Osteocyte (in vitro differentiated cells): ENCODE results near the gene UTP18. TPM values are rescaled to one million over a fixed set of nuclear protein-coding genes. Genes with fewer than 3 reads are reported as not detected.

ENCODE experiments used
- DNase-seq: peaks from one replicate; pipeline ENCODE4 v3.0.0; 2021; ENCODE audit warnings: mixed read lengths; ENCODE audit not compliant: unreplicated experiment; ENCODE audit errors: extremely low spot score
- H3K27ac Mint-ChIP-seq: one replicate; pipeline ENCODE4 v1.8.0; 2021; ENCODE audit warnings: mild to moderate bottlenecking, mixed read lengths; ENCODE audit not compliant: unreplicated experiment
- H3K27me3 Mint-ChIP-seq: one replicate; pipeline ENCODE4 v1.8.0; 2021; ENCODE audit warnings: mixed read lengths; ENCODE audit not compliant: unreplicated experiment
- H3K36me3 Mint-ChIP-seq: one replicate; pipeline ENCODE4 v1.8.0; 2021; ENCODE audit warnings: mixed read lengths; ENCODE audit not compliant: unreplicated experiment
- H3K4me1 Mint-ChIP-seq: one replicate; pipeline ENCODE4 v1.8.0; 2021; ENCODE audit warnings: mixed read lengths; ENCODE audit not compliant: unreplicated experiment
- H3K4me3 Mint-ChIP-seq: one replicate; pipeline ENCODE4 v1.8.0; 2021; ENCODE audit warnings: mild to moderate bottlenecking, moderate library complexity, mixed read lengths; ENCODE audit not compliant: unreplicated experiment
- H3K9me3 Mint-ChIP-seq: one replicate; pipeline ENCODE4 v1.8.0; 2021; ENCODE audit warnings: mixed read lengths; ENCODE audit not compliant: unreplicated experiment
- CTCF ChIP-seq: fragments of 200-600 bp; sonication (generic); IDR thresholded peaks from 2 replicates; pipeline ENCODE4 v1.5.0; 2021; ENCODE audit warnings: antibody characterized with exemption, mild to moderate bottlenecking, moderate library complexity
- long read RNA-seq: library from polyadenylated mRNA; unstranded; transcript quantifications from one replicate; pipeline ENCODE4 v2.0.0, GENCODE V29; 2021
- total RNA-seq: library from RNA; stranded (reverse); gene quantifications from 2 replicates; pipeline ENCODE4 v1.2.1, GENCODE V29; 2021

Gene UTP18
- 25.3 and 28.0 TPM in 2 replicates for total RNA-seq
- long read RNA-seq, transcript UTP18-201 (14 exons, 1,894 nt), result major isoform, 193 of 199 reads
- long read RNA-seq, partial matches to known transcripts, result 2 of 199 reads
- long read RNA-seq, other reads (novel, unspliced or antisense), result 4 of 199 reads

- no peaks in the 10 kb centered on the region for H3K9me3 Mint-ChIP-seq
- peak within 1 kb of the TSS; percentile 79 for H3K4me3 Mint-ChIP-seq
- peaks cover 51% of the 10 kb centered on the region for H3K4me1 Mint-ChIP-seq
- DNase-seq, result peak; percentile 99
- H3K27me3 Mint-ChIP-seq, result no peaks in the 10 kb centered on the region
- peaks cover 10% of the 10 kb centered on the region for H3K36me3 Mint-ChIP-seq
- H3K27ac Mint-ChIP-seq, result peak within 1 kb of the TSS; percentile 99
- TF ChIP-seq CTCF, result no peak
Measured at GRCh38 chr17:51260237-51261023, at the start of gene UTP18. Gene UTP18, plus strand, starts transcription at chr17:51260546. Its CDS starts 39 bp downstream, at chr17:51260585.

- Mint-ChIP-seq H3K4me1 (no peaks in the 10 kb centered on the region), H3K9me3 (no peaks in the 10 kb centered on the region), H3K27ac (no peak overlapping the region), H3K27me3 (no peaks in the 10 kb centered on the region), H3K4me3 (no peak overlapping the region), H3K36me3 (peaks cover 42% of the 10 kb centered on the region)
- no peak for TF ChIP-seq CTCF
- no peak for DNase-seq
Measured at GRCh38 chr17:51214920-51215319, 45.4 kb upstream of the UTP18 start.

GRCh38 chr17:51217946-51218345, 42.4 kb upstream of the UTP18 start:
- TF ChIP-seq CTCF, result no peak
- no peak for DNase-seq
- H3K4me1 Mint-ChIP-seq, result no peaks in the 10 kb centered on the region
- H3K4me3 Mint-ChIP-seq, result no peak overlapping the region
- H3K36me3 Mint-ChIP-seq, result peaks cover 46% of the 10 kb centered on the region
- H3K27me3 Mint-ChIP-seq, result no peaks in the 10 kb centered on the region
- no peak overlapping the region for H3K27ac Mint-ChIP-seq
- H3K9me3 Mint-ChIP-seq, result no peaks in the 10 kb centered on the region

- no peak for DNase-seq
- TF ChIP-seq CTCF, result no peak
- H3K36me3 Mint-ChIP-seq, result peaks cover 44% of the 10 kb centered on the region
- no peak overlapping the region for H3K27ac Mint-ChIP-seq
- H3K4me3 Mint-ChIP-seq, result no peak overlapping the region
- H3K9me3 Mint-ChIP-seq, result no peaks in the 10 kb centered on the region
- H3K4me1 Mint-ChIP-seq, result peaks cover 10% of the 10 kb centered on the region
- H3K27me3 Mint-ChIP-seq, result no peaks in the 10 kb centered on the region
Measured at GRCh38 chr17:51221322-51221721, 39.0 kb upstream of the UTP18 start.
